HepG2 (cell line): ENCODE measurements around the gene COL26A1. TPM values are rescaled to one million over a fixed set of nuclear protein-coding genes. Genes with fewer than 3 reads are reported as not detected.

ENCODE experiments used
- CREB3 ChIP-seq: sonication (generic); formaldehyde crosslinking; IDR thresholded peaks from 2 replicates; pipeline ENCODE4 v1.5.0; 2020; ENCODE audit warnings: missing genetic modification reagents
- FOXA1 ChIP-seq, 2 experiments: fragments of 450-650 bp in 1 of 2; sonication (generic) in 1 of 2; formaldehyde crosslinking in 1 of 2; IDR thresholded peaks; 2 replicates each; pipeline versions ENCODE4 v1.4.0 to v1.6.1; 2016 to 2020; ENCODE audit warnings: missing genetic modification reagents in 1 of 2
- MLX ChIP-seq: IDR thresholded peaks from 2 replicates; pipeline ENCODE4 v1.6.1; 2016
- MXI1 ChIP-seq: IDR thresholded peaks from 3 replicates; pipeline ENCODE4 v1.6.1; 2012; ENCODE audit warnings: low read depth, low read length, inconsistent platforms, borderline replicate concordance
- NPAS2 ChIP-seq: sonication (generic); formaldehyde crosslinking; IDR thresholded peaks from 2 replicates; pipeline ENCODE4 v1.8.0; 2022; ENCODE audit warnings: mild to moderate bottlenecking, missing genetic modification reagents, borderline replicate concordance
- NR3C1 ChIP-seq: sonication (generic); formaldehyde crosslinking; IDR thresholded peaks from 2 replicates; pipeline ENCODE4 v1.4.0; 2020; ENCODE audit warnings: missing genetic modification reagents
- RAD21 ChIP-seq: fragments of 450-650 bp; formaldehyde crosslinking; IDR thresholded peaks from 2 replicates; pipeline ENCODE4 v1.5.0; 2020; ENCODE audit warnings: mild to moderate bottlenecking
- TGIF2 ChIP-seq: IDR thresholded peaks from 2 replicates; pipeline ENCODE4 v1.6.1; 2016; ENCODE audit warnings: control low read depth, missing compliant biosample characterization
- ZBTB44 ChIP-seq: sonication (generic); formaldehyde crosslinking; IDR thresholded peaks from 2 replicates; pipeline ENCODE4 v1.4.0; 2020; ENCODE audit warnings: missing genetic modification reagents
- ZFP37 ChIP-seq: sonication (generic); formaldehyde crosslinking; IDR thresholded peaks from 2 replicates; pipeline ENCODE4 v1.4.0; 2020; ENCODE audit warnings: missing genetic modification reagents, borderline replicate concordance
- ZNF143 ChIP-seq: sonication (generic); formaldehyde crosslinking; IDR thresholded peaks from 2 replicates; pipeline ENCODE4 v1.4.0; 2020; ENCODE audit warnings: missing genetic modification reagents
- ZNF230 ChIP-seq: sonication (generic); formaldehyde crosslinking; IDR thresholded peaks from 2 replicates; pipeline ENCODE4 v1.4.0; 2020; ENCODE audit warnings: mild to moderate bottlenecking, missing genetic modification reagents
- ZNF652 ChIP-seq: IDR thresholded peaks from 2 replicates; pipeline ENCODE4 v1.6.1; 2016; ENCODE audit warnings: low read depth, borderline replicate concordance
- ZNF7 ChIP-seq: IDR thresholded peaks from 2 replicates; pipeline ENCODE4 v1.6.1; 2016; ENCODE audit warnings: missing biosample characterization, missing genetic modification reagents
- ZZZ3 ChIP-seq: sonication (generic); formaldehyde crosslinking; IDR thresholded peaks from 2 replicates; pipeline ENCODE4 v1.4.0; 2020; ENCODE audit warnings: missing genetic modification reagents, mild to moderate bottlenecking, borderline replicate concordance
- polyA plus RNA-seq, 8 experiments: library from polyadenylated mRNA; depleted of rRNA in 3 of 8; stranded (reverse) in 7 of 8; unstranded in 1 of 8; fragments of >200 nt; fragmentation: Illumina TruSeq in 4 of 8; extraction: Trizol in 4 of 8; gene quantifications; 2 replicates each; pipeline versions ENCODE4 v1.2.1 to v1.2.3, GENCODE V29; 2011 to 2016; ENCODE audit warnings: low read depth in 4 of 8, missing spikeins in 1 of 8, mixed read lengths in 1 of 8; ENCODE audit not compliant: insufficient read depth in 1 of 8
- total RNA-seq, 5 experiments: library from RNA; depleted of rRNA; stranded (reverse); fragments of >200 nt; fragmentation: Illumina TruSeq; extraction: Trizol; gene quantifications; 2 replicates each; pipeline ENCODE4 v1.2.3, GENCODE V29; 2016; ENCODE audit warnings: low read depth in 1 of 5
- TF ChIP-seq, protein P1 (sequence below): sonication (generic); formaldehyde crosslinking; IDR thresholded peaks from 2 replicates; pipeline ENCODE4 v1.4.0; 2020; ENCODE audit warnings: mild to moderate bottlenecking, missing genetic modification reagents, borderline replicate concordance
- TF ChIP-seq, protein P2 (sequence below): sonication (generic); formaldehyde crosslinking; IDR thresholded peaks from 2 replicates; pipeline ENCODE4 v1.9.0; 2022; ENCODE audit warnings: low read depth, missing genetic modification reagents

Gene COL26A1
- total and polyA plus RNA-seq, 2 of the 13 experiments (the other 11 are each of a cell fraction or from before 2014, with no cell fraction given) = 7.8 to 9.2 TPM

DNA sequence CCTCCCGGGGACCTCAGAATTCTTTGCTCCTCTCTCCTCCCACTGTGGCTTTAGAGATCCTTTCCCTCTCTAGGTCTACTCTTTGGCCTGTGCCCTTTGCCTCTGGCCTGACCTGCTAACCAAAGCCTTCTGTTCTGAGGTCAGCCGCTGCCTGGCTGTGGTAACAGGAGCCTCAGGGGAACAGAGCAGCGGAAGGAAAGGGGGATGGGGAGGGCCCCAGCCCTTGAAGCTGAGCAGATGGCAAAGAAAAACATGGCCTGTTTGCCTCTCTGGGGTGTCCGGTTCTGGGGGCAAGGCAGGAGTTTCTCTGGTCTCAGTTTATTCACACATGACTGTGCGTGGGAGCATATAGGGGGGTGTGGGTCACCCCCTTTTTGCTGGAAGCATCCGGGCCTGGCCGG lies 28.2 kb downstream of the COL26A1 start (continued):
- TF ChIP-seq, protein P1, sequence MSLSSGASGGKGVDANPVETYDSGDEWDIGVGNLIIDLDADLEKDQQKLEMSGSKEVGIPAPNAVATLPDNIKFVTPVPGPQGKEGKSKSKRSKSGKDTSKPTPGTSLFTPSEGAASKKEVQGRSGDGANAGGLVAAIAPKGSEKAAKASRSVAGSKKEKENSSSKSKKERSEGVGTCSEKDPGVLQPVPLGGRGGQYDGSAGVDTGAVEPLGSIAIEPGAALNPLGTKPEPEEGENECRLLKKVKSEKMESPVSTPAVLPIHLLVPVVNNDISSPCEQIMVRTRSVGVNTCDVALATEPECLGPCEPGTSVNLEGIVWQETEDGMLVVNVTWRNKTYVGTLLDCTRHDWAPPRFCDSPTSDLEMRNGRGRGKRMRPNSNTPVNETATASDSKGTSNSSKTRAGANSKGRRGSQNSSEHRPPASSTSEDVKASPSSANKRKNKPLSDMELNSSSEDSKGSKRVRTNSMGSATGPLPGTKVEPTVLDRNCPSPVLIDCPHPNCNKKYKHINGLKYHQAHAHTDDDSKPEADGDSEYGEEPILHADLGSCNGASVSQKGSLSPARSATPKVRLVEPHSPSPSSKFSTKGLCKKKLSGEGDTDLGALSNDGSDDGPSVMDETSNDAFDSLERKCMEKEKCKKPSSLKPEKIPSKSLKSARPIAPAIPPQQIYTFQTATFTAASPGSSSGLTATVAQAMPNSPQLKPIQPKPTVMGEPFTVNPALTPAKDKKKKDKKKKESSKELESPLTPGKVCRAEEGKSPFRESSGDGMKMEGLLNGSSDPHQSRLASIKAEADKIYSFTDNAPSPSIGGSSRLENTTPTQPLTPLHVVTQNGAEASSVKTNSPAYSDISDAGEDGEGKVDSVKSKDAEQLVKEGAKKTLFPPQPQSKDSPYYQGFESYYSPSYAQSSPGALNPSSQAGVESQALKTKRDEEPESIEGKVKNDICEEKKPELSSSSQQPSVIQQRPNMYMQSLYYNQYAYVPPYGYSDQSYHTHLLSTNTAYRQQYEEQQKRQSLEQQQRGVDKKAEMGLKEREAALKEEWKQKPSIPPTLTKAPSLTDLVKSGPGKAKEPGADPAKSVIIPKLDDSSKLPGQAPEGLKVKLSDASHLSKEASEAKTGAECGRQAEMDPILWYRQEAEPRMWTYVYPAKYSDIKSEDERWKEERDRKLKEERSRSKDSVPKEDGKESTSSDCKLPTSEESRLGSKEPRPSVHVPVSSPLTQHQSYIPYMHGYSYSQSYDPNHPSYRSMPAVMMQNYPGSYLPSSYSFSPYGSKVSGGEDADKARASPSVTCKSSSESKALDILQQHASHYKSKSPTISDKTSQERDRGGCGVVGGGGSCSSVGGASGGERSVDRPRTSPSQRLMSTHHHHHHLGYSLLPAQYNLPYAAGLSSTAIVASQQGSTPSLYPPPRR (CRISPR knock-in tag) = peak; percentile 60; the same call in 1 of the 2 replicates
- TF ChIP-seq MLX (CRISPR knock-in tag) = peak; percentile 67
- no peak for TF ChIP-seq ZNF143 (CRISPR knock-in tag)
- TF ChIP-seq NR3C1 (CRISPR knock-in tag) = no peak
- TF ChIP-seq ZFP37 = no peak
- no peak for TF ChIP-seq RAD21
- no peak for TF ChIP-seq NPAS2 (CRISPR knock-in tag)
- TF ChIP-seq, protein P2, sequence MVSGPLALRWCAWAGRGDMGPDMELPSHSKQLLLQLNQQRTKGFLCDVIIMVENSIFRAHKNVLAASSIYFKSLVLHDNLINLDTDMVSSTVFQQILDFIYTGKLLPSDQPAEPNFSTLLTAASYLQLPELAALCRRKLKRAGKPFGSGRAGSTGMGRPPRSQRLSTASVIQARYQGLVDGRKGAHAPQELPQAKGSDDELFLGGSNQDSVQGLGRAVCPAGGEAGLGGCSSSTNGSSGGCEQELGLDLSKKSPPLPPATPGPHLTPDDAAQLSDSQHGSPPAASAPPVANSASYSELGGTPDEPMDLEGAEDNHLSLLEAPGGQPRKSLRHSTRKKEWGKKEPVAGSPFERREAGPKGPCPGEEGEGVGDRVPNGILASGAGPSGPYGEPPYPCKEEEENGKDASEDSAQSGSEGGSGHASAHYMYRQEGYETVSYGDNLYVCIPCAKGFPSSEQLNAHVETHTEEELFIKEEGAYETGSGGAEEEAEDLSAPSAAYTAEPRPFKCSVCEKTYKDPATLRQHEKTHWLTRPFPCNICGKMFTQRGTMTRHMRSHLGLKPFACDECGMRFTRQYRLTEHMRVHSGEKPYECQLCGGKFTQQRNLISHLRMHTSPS = peak; percentile 62; the same call in 1 of the 2 replicates
- no peak; the same call in 2 of the 3 replicates for TF ChIP-seq MXI1
- no peak for TF ChIP-seq ZZZ3 (CRISPR knock-in tag)
- no peak for TF ChIP-seq ZBTB44 (CRISPR knock-in tag)
- TF ChIP-seq ZNF652 (CRISPR knock-in tag) = no peak; the same call in 1 of the 2 replicates
- TF ChIP-seq ZNF7 (CRISPR knock-in tag) = no peak
- TF ChIP-seq ZNF230 (CRISPR knock-in tag) = no peak
- TF ChIP-seq CREB3 (CRISPR knock-in tag) = no peak
- TF ChIP-seq TGIF2 (CRISPR knock-in tag) = peak; percentile 63; the same call in 1 of the 2 replicates
- TF ChIP-seq FOXA1 (IDR thresholded peaks at IDR 0.05) = no peak
- peak; percentile 53; the same call in 1 of the 2 replicates for TF ChIP-seq FOXA1 (CRISPR knock-in tag; IDR thresholded peaks at IDR 0.05)
